Measurements from ENCODE around the gene PSMD9.
"Not testable (repeated sequence)": the region's sequence is repeated elsewhere in the genome, so short reads cannot be mapped to it uniquely, and the experiment has no call there.

PSMD9 gene

GRCh38 chr12:121857322-121858246, 31.0 kb upstream of the PSMD9 start:
- H3K9me3 ChIP-seq (ENCODE audit: control insufficient read depth in 2 of 2, low read length in 2 of 2): no peaks in the 10 kb centered on the region
- H3K27ac ChIP-seq (ENCODE audit: low read depth in 2 of 2, low read length in 2 of 2): no peak overlapping the region
- H3K36me3 ChIP-seq (ENCODE audit: control insufficient read depth in 2 of 2, insufficient read depth in 2 of 2, low read length in 2 of 2): no peaks in the 10 kb centered on the region
- peaks cover 0 to 10% of the 10 kb centered on the region in 2 donors for H3K4me1 ChIP-seq (ENCODE audit: control insufficient read depth in 2 of 2, insufficient read depth in 2 of 2, low read length in 2 of 2)
- H3K4me3 ChIP-seq (ENCODE audit: low read length in 2 of 2): no peak overlapping the region
- H3K27me3 ChIP-seq (ENCODE audit: control insufficient read depth in 2 of 2, insufficient read depth in 2 of 2, low read length in 2 of 2): no peaks in the 10 kb centered on the region
- H3K9ac ChIP-seq (ENCODE audit: low read depth in 1 of 2, low read length in 2 of 2): no peak overlapping the region

GRCh38 chr12:121858318-121858661, 30.3 kb upstream of the PSMD9 start:
- no peaks in the 10 kb centered on the region for H3K9me3 ChIP-seq (ENCODE audit: control insufficient read depth in 2 of 2, low read length in 2 of 2)
- H3K36me3 ChIP-seq (ENCODE audit: control insufficient read depth in 2 of 2, insufficient read depth in 2 of 2, low read length in 2 of 2): no peaks in the 10 kb centered on the region
- no peak overlapping the region for H3K4me3 ChIP-seq (ENCODE audit: low read length in 2 of 2)
- H3K27ac ChIP-seq (ENCODE audit: low read depth in 2 of 2, low read length in 2 of 2): peak overlapping the region; percentile 76
- H3K9ac ChIP-seq (ENCODE audit: low read depth in 1 of 2, low read length in 2 of 2): no peak overlapping the region
- H3K4me1 ChIP-seq (ENCODE audit: control insufficient read depth in 2 of 2, insufficient read depth in 2 of 2, low read length in 2 of 2): peaks cover 0 to 10% of the 10 kb centered on the region in 2 donors
- H3K27me3 ChIP-seq (ENCODE audit: control insufficient read depth in 2 of 2, insufficient read depth in 2 of 2, low read length in 2 of 2): no peaks in the 10 kb centered on the region

GRCh38 chr12:121858662-121859572, 29.7 kb upstream of the PSMD9 start, which contains the start of gene HPD:
TSS of gene HPD (minus strand) at chr12:121858859. CDS start at chr12:121858823, 36 bp downstream.
- Histone ChIP-seq H3K9me3 (ENCODE audit: control insufficient read depth in 2 of 2, low read length in 2 of 2) (no peaks in the 10 kb centered on the region), H3K27ac (ENCODE audit: low read depth in 2 of 2, low read length in 2 of 2) (peak within 1 kb of the TSS; percentile 76), H3K4me3 (ENCODE audit: low read length in 2 of 2) (no peak within 1 kb of the TSS), H3K36me3 (ENCODE audit: control insufficient read depth in 2 of 2, insufficient read depth in 2 of 2, low read length in 2 of 2) (no peaks in the 10 kb centered on the region), H3K27me3 (ENCODE audit: control insufficient read depth in 2 of 2, insufficient read depth in 2 of 2, low read length in 2 of 2) (no peaks in the 10 kb centered on the region), H3K9ac (ENCODE audit: low read depth in 1 of 2, low read length in 2 of 2) (no peak within 1 kb of the TSS), H3K4me1 (ENCODE audit: control insufficient read depth in 2 of 2, insufficient read depth in 2 of 2, low read length in 2 of 2) (peaks cover 0 to 10% of the 10 kb centered on the region in 2 donors)

- no peak overlapping the region for H3K27ac ChIP-seq (ENCODE audit: low read depth in 2 of 2, low read length in 2 of 2)
Measured at GRCh38 chr12:121860257-121860656, 28.3 kb upstream of the PSMD9 start.

GRCh38 chr12:121860699-121861098, 27.9 kb upstream of the PSMD9 start:
- not testable (repeated sequence) for H3K27ac ChIP-seq (ENCODE audit: low read depth in 2 of 2, low read length in 2 of 2); H3K9me3 ChIP-seq (ENCODE audit: control insufficient read depth in 2 of 2, low read length in 2 of 2); H3K27me3 ChIP-seq (ENCODE audit: control insufficient read depth in 2 of 2, insufficient read depth in 2 of 2, low read length in 2 of 2); H3K36me3 ChIP-seq (ENCODE audit: control insufficient read depth in 2 of 2, insufficient read depth in 2 of 2, low read length in 2 of 2); H3K4me3 ChIP-seq (ENCODE audit: low read length in 2 of 2); H3K9ac ChIP-seq (ENCODE audit: low read depth in 1 of 2, low read length in 2 of 2)
- H3K4me1 ChIP-seq (ENCODE audit: control insufficient read depth in 2 of 2, insufficient read depth in 2 of 2, low read length in 2 of 2): peaks cover 0 to 10% of the 10 kb centered on the region in 2 donors

More at GRCh38 chr12:121860257-121860656, 28.3 kb upstream of the PSMD9 start:
- no peaks in the 10 kb centered on the region for H3K36me3 ChIP-seq (ENCODE audit: control insufficient read depth in 2 of 2, insufficient read depth in 2 of 2, low read length in 2 of 2)
- no peaks in the 10 kb centered on the region for H3K27me3 ChIP-seq (ENCODE audit: control insufficient read depth in 2 of 2, insufficient read depth in 2 of 2, low read length in 2 of 2)
- H3K9ac ChIP-seq (ENCODE audit: low read depth in 1 of 2, low read length in 2 of 2): no peak overlapping the region
- H3K9me3 ChIP-seq (ENCODE audit: control insufficient read depth in 2 of 2, low read length in 2 of 2): no peaks in the 10 kb centered on the region
- peaks cover 0 to 10% of the 10 kb centered on the region in 2 donors for H3K4me1 ChIP-seq (ENCODE audit: control insufficient read depth in 2 of 2, insufficient read depth in 2 of 2, low read length in 2 of 2)
- H3K4me3 ChIP-seq (ENCODE audit: low read length in 2 of 2): no peak overlapping the region

- Histone ChIP-seq H3K27me3 (ENCODE audit: control insufficient read depth in 2 of 2, insufficient read depth in 2 of 2, low read length in 2 of 2) (no peaks in the 10 kb centered on the region), H3K36me3 (ENCODE audit: control insufficient read depth in 2 of 2, insufficient read depth in 2 of 2, low read length in 2 of 2) (no peaks in the 10 kb centered on the region), H3K4me3 (ENCODE audit: low read length in 2 of 2) (no peak overlapping the region), H3K9ac (ENCODE audit: low read depth in 1 of 2, low read length in 2 of 2) (no peak overlapping the region), H3K4me1 (ENCODE audit: control insufficient read depth in 2 of 2, insufficient read depth in 2 of 2, low read length in 2 of 2) (peaks cover 0 to 10% of the 10 kb centered on the region in 2 donors), H3K27ac (ENCODE audit: low read depth in 2 of 2, low read length in 2 of 2) (no peak overlapping the region), H3K9me3 (ENCODE audit: control insufficient read depth in 2 of 2, low read length in 2 of 2) (no peaks in the 10 kb centered on the region)
Measured at GRCh38 chr12:121861636-121862254, 26.8 kb upstream of the PSMD9 start.

GRCh38 chr12:121866331-121866730, 22.3 kb upstream of the PSMD9 start:
- Histone ChIP-seq H3K9ac (ENCODE audit: low read depth in 1 of 2, low read length in 2 of 2) (no peak overlapping the region), H3K27me3 (ENCODE audit: control insufficient read depth in 2 of 2, insufficient read depth in 2 of 2, low read length in 2 of 2) (no peaks in the 10 kb centered on the region), H3K4me3 (ENCODE audit: low read length in 2 of 2) (no peak overlapping the region), H3K9me3 (ENCODE audit: control insufficient read depth in 2 of 2, low read length in 2 of 2) (no peaks in the 10 kb centered on the region), H3K36me3 (ENCODE audit: control insufficient read depth in 2 of 2, insufficient read depth in 2 of 2, low read length in 2 of 2) (no peaks in the 10 kb centered on the region), H3K27ac (ENCODE audit: low read depth in 2 of 2, low read length in 2 of 2) (no peak overlapping the region), H3K4me1 (ENCODE audit: control insufficient read depth in 2 of 2, insufficient read depth in 2 of 2, low read length in 2 of 2) (no peaks in the 10 kb centered on the region)

- not testable (repeated sequence) for H3K4me1 ChIP-seq (ENCODE audit: control insufficient read depth in 2 of 2, insufficient read depth in 2 of 2, low read length in 2 of 2); H3K36me3 ChIP-seq (ENCODE audit: control insufficient read depth in 2 of 2, insufficient read depth in 2 of 2, low read length in 2 of 2); H3K9me3 ChIP-seq (ENCODE audit: control insufficient read depth in 2 of 2, low read length in 2 of 2); H3K4me3 ChIP-seq (ENCODE audit: low read length in 2 of 2); H3K27ac ChIP-seq (ENCODE audit: low read depth in 2 of 2, low read length in 2 of 2); H3K9ac ChIP-seq (ENCODE audit: low read depth in 1 of 2, low read length in 2 of 2); H3K27me3 ChIP-seq (ENCODE audit: control insufficient read depth in 2 of 2, insufficient read depth in 2 of 2, low read length in 2 of 2)
Measured at GRCh38 chr12:121869229-121869628, 19.4 kb upstream of the PSMD9 start.

GRCh38 chr12:121871467-121871866, 17.1 kb upstream of the PSMD9 start:
- Histone ChIP-seq H3K36me3 (ENCODE audit: control insufficient read depth in 2 of 2, insufficient read depth in 2 of 2, low read length in 2 of 2) (no peaks in the 10 kb centered on the region), H3K9me3 (ENCODE audit: control insufficient read depth in 2 of 2, low read length in 2 of 2) (no peaks in the 10 kb centered on the region), H3K9ac (ENCODE audit: low read depth in 1 of 2, low read length in 2 of 2) (no peak overlapping the region), H3K4me1 (ENCODE audit: control insufficient read depth in 2 of 2, insufficient read depth in 2 of 2, low read length in 2 of 2) (no peaks in the 10 kb centered on the region), H3K27me3 (ENCODE audit: control insufficient read depth in 2 of 2, insufficient read depth in 2 of 2, low read length in 2 of 2) (no peaks in the 10 kb centered on the region), H3K27ac (ENCODE audit: low read depth in 2 of 2, low read length in 2 of 2) (no peak overlapping the region), H3K4me3 (ENCODE audit: low read length in 2 of 2) (no peak overlapping the region)

Data from mucosa of rectum (tissue), 2 donors.